Esophagus squamous epithelium (tissue), 5 donors: Measurements from ENCODE around the gene RGS17. TPM values are rescaled to one million over a fixed set of nuclear protein-coding genes. Genes with fewer than 3 reads are reported as not detected.

Source experiments
- DNase-seq: peaks from one replicate; lab custom pipeline; 2025; lab: John Stamatoyannopoulos, UW
- H3K27ac ChIP-seq, 4 donors: fragments of 200-600 bp; sonication (generic); one replicate each; pipeline ENCODE4 v1.5.1; 2016 to 2019; ENCODE audit warnings: mild to moderate bottlenecking in 1 of 4
- H3K27me3 ChIP-seq, 4 donors: fragments of 200-600 bp; sonication (generic); 1 replicate in 3 of 4; 2 replicates in 1 of 4; pipeline versions ENCODE4 v1.5.1 to v1.6.0; 2017 to 2021; ENCODE audit warnings: antibody characterized with exemption in 1 of 4
- H3K36me3 ChIP-seq, 3 donors: fragments of 200-600 bp; sonication (generic); one replicate each; pipeline ENCODE4 v1.5.1; 2016 to 2019
- H3K4me1 ChIP-seq, 3 donors: fragments of 200-600 bp; sonication (generic); one replicate each; pipeline ENCODE4 v1.5.1; 2017 to 2019
- H3K4me3 ChIP-seq, 4 donors: fragments of 200-600 bp; sonication (generic); 1 replicate in 3 of 4; 2 replicates in 1 of 4; pipeline ENCODE4 v1.5.1; 2016 to 2019; ENCODE audit warnings: mild to moderate bottlenecking in 2 of 4, moderate library complexity in 1 of 4
- H3K9me3 ChIP-seq, 3 donors: fragments of 200-600 bp; sonication (generic); one replicate each; pipeline ENCODE4 v1.5.1; 2016 to 2019
- CTCF ChIP-seq, 6 experiments: fragments of 450-650 bp in 4 of 6; fragments of 200-600 bp in 2 of 6; sonication (generic) in 2 of 6; IDR thresholded peaks; one replicate each; pipeline ENCODE4 v1.5.1; 2016 to 2019; ENCODE audit warnings: antibody characterized with exemption in 6 of 6, mild to moderate bottlenecking in 4 of 6, moderate library complexity in 4 of 6
- POLR2A ChIP-seq, 4 donors: fragments of 450-650 bp; IDR thresholded peaks; one replicate each; pipeline ENCODE4 v1.6.1; 2017; ENCODE audit warnings: antibody characterized with exemption in 4 of 4, mild to moderate bottlenecking in 4 of 4, moderate library complexity in 3 of 4
- WGBS, 2 donors: methylation state at CpG; one replicate each; pipeline ENCODE4 v1.1.5; 2018; 5-methylcytosine and 5-hydroxymethylcytosine counted together
- intact Hi-C: fragments of 100-400 bp; cut with DNase I; formaldehyde crosslinking; loops from one replicate; pipeline ENCODE4 v1.15.0; 2022
- total RNA-seq, 4 donors: library from RNA; depleted of rRNA; stranded (reverse); fragments of >200 nt; gene quantifications; one replicate each; pipeline ENCODE4 v1.1.0, GENCODE V29; 2016
- donor health status: DM: yes; HTN: yes; CAD: no.

Gene RGS17
- total RNA-seq, 4 donors from 2014 or later: 0.19 to 1.8 (median 0.48) TPM

GRCh38 chr6:153090241-153090930 is 40.7 kb downstream of the RGS17 start:
- WGBS, 2 donors: 42 to 43% methylated on average over 8 of the region's 8 CpGs
- H3K9me3 ChIP-seq: no peaks in the 10 kb centered on the region
- H3K27me3 ChIP-seq: no peaks in the 10 kb centered on the region
- no peak overlapping the region for H3K4me3 ChIP-seq
- TF ChIP-seq POLR2A (IDR thresholded peaks at IDR 0.05) (no peak), CTCF (IDR thresholded peaks at IDR 0.05) (no peak)
- intact Hi-C loops: no loop called here
- H3K36me3 ChIP-seq: no peaks in the 10 kb centered on the region
- no peaks in the 10 kb centered on the region for H3K4me1 ChIP-seq
- no peak for DNase-seq
- no peak overlapping the region for H3K27ac ChIP-seq

- Histone ChIP-seq H3K36me3 (no peaks in the 10 kb centered on the region), H3K9me3 (no peaks in the 10 kb centered on the region), H3K4me3 (no peak overlapping the region), H3K27ac (no peak overlapping the region), H3K4me1 (no peaks in the 10 kb centered on the region), H3K27me3 (no peaks in the 10 kb centered on the region)
- intact Hi-C loops: no loop called here
- TF ChIP-seq POLR2A (IDR thresholded peaks at IDR 0.05): no peak
- no peak for TF ChIP-seq CTCF (IDR thresholded peaks at IDR 0.05)
- no peak for DNase-seq
- 42 to 53% methylated on average over 3 of the region's 3 CpGs for WGBS, 2 donors
These were observed 42.3 kb downstream of the RGS17 start for GRCh38 chr6:153088796-153089195.

GRCh38 chr6:153087436-153087835 is 43.6 kb downstream of the RGS17 start:
- Histone ChIP-seq H3K4me3 (no peak overlapping the region), H3K27ac (no peak overlapping the region), H3K4me1 (no peaks in the 10 kb centered on the region), H3K27me3 (no peaks in the 10 kb centered on the region), H3K9me3 (no peaks in the 10 kb centered on the region), H3K36me3 (no peaks in the 10 kb centered on the region)
- TF ChIP-seq CTCF (IDR thresholded peaks at IDR 0.05): no peak
- no peak for TF ChIP-seq POLR2A (IDR thresholded peaks at IDR 0.05)
- intact Hi-C loops: no loop called here
- DNase-seq: no peak

GRCh38 chr6:153086225-153086990 is 44.7 kb downstream of the RGS17 start:
- no peak for TF ChIP-seq CTCF (IDR thresholded peaks at IDR 0.05)
- no peak for TF ChIP-seq POLR2A (IDR thresholded peaks at IDR 0.05)
- no peak for DNase-seq
- Histone ChIP-seq H3K36me3 (no peaks in the 10 kb centered on the region), H3K27ac (no peak overlapping the region), H3K27me3 (no peaks in the 10 kb centered on the region), H3K9me3 (no peaks in the 10 kb centered on the region), H3K4me1 (no peaks in the 10 kb centered on the region), H3K4me3 (no peak overlapping the region)
- WGBS, 2 donors: 69 to 77% methylated on average over 5 of the region's 5 CpGs
- intact Hi-C loops: no loop called here

GRCh38 chr6:153085239-153085638 is 45.8 kb downstream of the RGS17 start:
- WGBS, 2 donors: 78 to 80% methylated on average over 5 of the region's 5 CpGs
- Histone ChIP-seq H3K4me1 (no peaks in the 10 kb centered on the region), H3K4me3 (no peak overlapping the region), H3K9me3 (no peaks in the 10 kb centered on the region), H3K27ac (no peak overlapping the region), H3K27me3 (no peaks in the 10 kb centered on the region), H3K36me3 (no peaks in the 10 kb centered on the region)
- TF ChIP-seq POLR2A (IDR thresholded peaks at IDR 0.05) (no peak), CTCF (IDR thresholded peaks at IDR 0.05) (no peak)
- no peak for DNase-seq
- intact Hi-C loops: no loop called here
